ENCODE results near the gene ATP8B1. TPM values are rescaled to one million over a fixed set of nuclear protein-coding genes. Genes with fewer than 3 reads are reported as not detected.
"Not testable (repeated sequence)": the region's sequence is repeated elsewhere in the genome, so short reads cannot be mapped to it uniquely, and the experiment has no call there.

ATP8B1 gene
- total RNA-seq, 4 donors from 2014 or later, result 17.4 to 26.2 (median 23.4) TPM

DNA sequence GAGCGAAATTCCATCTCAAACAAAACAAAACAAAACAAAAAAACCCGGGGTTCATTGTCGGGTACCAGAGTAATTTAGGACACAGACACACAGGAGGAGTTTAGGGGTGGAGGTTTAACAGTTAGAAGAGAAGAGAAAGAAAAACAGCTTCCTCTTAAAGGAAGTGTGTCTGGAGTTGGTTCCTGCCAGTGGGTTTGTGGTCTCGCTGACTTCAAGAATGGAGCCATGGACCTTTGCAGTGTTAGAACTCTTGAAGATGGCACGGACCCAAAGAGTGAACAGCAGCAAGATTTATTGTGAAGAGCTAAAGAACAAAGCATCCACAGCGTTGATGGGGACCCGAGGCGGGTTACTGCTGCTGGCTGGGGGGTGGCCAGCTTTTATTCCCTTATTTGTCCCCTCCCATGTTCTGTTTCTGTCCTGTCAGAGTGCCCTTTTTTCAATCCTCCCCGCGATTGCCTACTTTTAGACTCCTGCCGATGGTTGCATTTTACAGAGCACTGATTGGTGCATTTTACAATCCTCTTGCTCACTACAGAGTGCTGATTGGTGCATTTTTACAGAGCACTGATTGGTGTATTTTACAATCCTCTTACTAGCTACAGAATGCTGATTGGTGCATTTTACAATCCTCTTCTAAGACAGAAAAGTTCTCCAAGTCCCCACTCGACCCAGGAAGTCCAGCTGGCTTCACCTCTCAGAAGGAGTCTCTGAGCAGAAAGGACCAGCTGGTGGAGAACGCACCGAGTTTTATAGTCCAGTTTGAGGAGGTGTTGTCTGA lies 28.7 kb upstream of the ATP8B1 start:
- ATAC-seq, result no peak
- peaks cover 0 to 4% (median 0%) of the 10 kb centered on the region in 3 donors for H3K9me3 ChIP-seq
- H3K4me1 ChIP-seq, result no peaks in the 10 kb centered on the region
- H3K27me3 ChIP-seq, result no peaks in the 10 kb centered on the region
- no peak overlapping the region for H3K27ac ChIP-seq
- H3K4me3 ChIP-seq, result no peak overlapping the region
- no peaks in the 10 kb centered on the region for H3K36me3 ChIP-seq
- WGBS, 2 donors (ENCODE audit: low coverage in 1 of 2), result 91% methylated on average over 11 of the region's 14 CpGs; no CpG with 5 or more reads in 1 of the 2 donors
- TF ChIP-seq, protein P1, sequence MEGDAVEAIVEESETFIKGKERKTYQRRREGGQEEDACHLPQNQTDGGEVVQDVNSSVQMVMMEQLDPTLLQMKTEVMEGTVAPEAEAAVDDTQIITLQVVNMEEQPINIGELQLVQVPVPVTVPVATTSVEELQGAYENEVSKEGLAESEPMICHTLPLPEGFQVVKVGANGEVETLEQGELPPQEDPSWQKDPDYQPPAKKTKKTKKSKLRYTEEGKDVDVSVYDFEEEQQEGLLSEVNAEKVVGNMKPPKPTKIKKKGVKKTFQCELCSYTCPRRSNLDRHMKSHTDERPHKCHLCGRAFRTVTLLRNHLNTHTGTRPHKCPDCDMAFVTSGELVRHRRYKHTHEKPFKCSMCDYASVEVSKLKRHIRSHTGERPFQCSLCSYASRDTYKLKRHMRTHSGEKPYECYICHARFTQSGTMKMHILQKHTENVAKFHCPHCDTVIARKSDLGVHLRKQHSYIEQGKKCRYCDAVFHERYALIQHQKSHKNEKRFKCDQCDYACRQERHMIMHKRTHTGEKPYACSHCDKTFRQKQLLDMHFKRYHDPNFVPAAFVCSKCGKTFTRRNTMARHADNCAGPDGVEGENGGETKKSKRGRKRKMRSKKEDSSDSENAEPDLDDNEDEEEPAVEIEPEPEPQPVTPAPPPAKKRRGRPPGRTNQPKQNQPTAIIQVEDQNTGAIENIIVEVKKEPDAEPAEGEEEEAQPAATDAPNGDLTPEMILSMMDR (IDR thresholded peaks at IDR 0.05), result no peak
- no peak for TF ChIP-seq POLR2AphosphoS5 (IDR thresholded peaks at IDR 0.05)
- no peak for TF ChIP-seq POLR2A (IDR thresholded peaks at IDR 0.05)
- TF ChIP-seq EP300 (IDR thresholded peaks at IDR 0.05), result no peak

DNA sequence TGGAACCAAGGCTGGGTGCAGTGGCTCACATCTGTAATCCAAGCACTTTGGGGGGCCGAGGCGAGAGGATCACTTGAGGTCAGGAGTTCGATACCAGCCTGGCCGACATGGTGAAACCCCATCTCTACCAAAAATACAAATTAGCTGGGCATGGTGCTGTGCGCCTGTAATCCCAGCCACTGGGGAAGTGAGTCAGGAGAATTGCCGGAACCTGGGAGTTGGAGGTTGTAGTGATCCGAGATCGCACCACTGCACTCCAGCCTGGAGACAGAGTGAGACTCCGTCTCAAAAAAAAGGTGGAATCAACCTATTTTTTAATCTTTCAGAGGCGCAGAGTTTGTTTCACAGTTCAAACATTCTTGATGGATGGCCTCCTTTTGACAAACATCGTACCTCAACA lies 24.5 kb upstream of the ATP8B1 start:
- H3K4me1 ChIP-seq, result no peaks in the 10 kb centered on the region
- H3K27me3 ChIP-seq, result no peaks in the 10 kb centered on the region
- WGBS, 2 donors (ENCODE audit: low coverage in 1 of 2), result 77 to 86% methylated on average over 10 to 11 of the region's 11 CpGs
- no peak for ATAC-seq
- no peaks in the 10 kb centered on the region for H3K36me3 ChIP-seq
- H3K9me3 ChIP-seq, result peaks cover 0 to 4% (median 0%) of the 10 kb centered on the region in 3 donors
- H3K27ac ChIP-seq, result no peak overlapping the region
- TF ChIP-seq POLR2AphosphoS5 (IDR thresholded peaks at IDR 0.05), result no peak
- no peak for TF ChIP-seq POLR2A (IDR thresholded peaks at IDR 0.05)
- TF ChIP-seq, protein P1 (IDR thresholded peaks at IDR 0.05), result no peak
- TF ChIP-seq EP300 (IDR thresholded peaks at IDR 0.05), result no peak
- no peak overlapping the region for H3K4me3 ChIP-seq

DNA sequence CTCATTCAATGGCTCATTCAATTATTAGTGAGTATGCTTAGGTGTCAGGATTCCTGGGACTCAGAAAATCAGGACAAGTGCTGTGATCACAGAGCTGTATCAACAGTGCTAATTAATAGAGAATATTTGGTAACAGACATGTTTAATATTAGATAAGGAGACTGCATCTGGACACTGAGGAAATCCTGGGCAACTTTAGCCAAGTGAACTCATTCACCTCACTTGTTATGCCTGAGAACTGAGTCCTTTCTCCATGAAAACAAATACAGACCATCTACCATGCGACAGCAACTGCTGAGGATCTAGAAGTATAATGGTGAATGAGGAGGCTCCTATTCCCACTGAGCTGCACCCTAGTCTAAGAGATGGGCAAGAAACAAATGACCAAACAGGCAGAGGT lies 23.1 kb upstream of the ATP8B1 start:
- WGBS, 2 donors (ENCODE audit: low coverage in 1 of 2), result 67% methylated on average over 1 of the region's 1 CpG; no CpG with 5 or more reads in 1 of the 2 donors
- no peaks in the 10 kb centered on the region for H3K36me3 ChIP-seq

DNA sequence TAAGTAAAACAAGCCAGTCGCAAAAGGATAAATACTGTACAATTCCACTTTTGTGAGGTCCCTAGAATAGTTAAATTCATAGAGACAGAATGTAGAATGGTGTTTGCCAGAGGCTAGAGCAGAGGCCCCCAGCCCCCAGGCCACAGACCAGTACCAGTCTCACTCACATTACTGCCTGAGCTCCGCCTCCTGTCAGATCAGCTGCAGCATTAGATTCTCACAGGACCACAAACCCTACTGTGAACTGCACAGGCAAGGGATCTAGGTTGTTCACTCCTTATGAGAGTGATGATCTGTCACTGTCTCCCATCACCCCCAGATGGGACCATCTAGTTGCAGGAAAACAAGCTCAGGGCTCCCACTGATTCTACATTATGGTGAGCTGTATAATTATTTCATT lies 17.5 kb upstream of the ATP8B1 start:
- Histone ChIP-seq H3K4me1 (peaks cover 0 to 20% (median 5%) of the 10 kb centered on the region in 3 donors), H3K27ac (peak overlapping the region in 3 of 4 donors; percentile 58 to 76 (median 65))
- H3K27me3 ChIP-seq, ATAC-seq, H3K36me3 ChIP-seq, H3K4me3 ChIP-seq, H3K9me3 ChIP-seq: not testable (repeated sequence)
- WGBS, 2 donors (ENCODE audit: low coverage in 1 of 2), result 56 to 71% methylated on average over 1 of the region's 2 CpGs

More for the DNA sequence above, 23.1 kb upstream of the ATP8B1 start:
- no peaks in the 10 kb centered on the region for H3K27me3 ChIP-seq
- no peak for TF ChIP-seq EP300 (IDR thresholded peaks at IDR 0.05)
- TF ChIP-seq POLR2A (IDR thresholded peaks at IDR 0.05), result no peak
- no peak for TF ChIP-seq POLR2AphosphoS5 (IDR thresholded peaks at IDR 0.05)
- TF ChIP-seq, protein P1 (IDR thresholded peaks at IDR 0.05), result no peak
- H3K27ac ChIP-seq, result no peak overlapping the region
- no peak overlapping the region for H3K4me3 ChIP-seq
- no peaks in the 10 kb centered on the region for H3K9me3 ChIP-seq
- ATAC-seq, result no peak
- no peaks in the 10 kb centered on the region for H3K4me1 ChIP-seq

DNA sequence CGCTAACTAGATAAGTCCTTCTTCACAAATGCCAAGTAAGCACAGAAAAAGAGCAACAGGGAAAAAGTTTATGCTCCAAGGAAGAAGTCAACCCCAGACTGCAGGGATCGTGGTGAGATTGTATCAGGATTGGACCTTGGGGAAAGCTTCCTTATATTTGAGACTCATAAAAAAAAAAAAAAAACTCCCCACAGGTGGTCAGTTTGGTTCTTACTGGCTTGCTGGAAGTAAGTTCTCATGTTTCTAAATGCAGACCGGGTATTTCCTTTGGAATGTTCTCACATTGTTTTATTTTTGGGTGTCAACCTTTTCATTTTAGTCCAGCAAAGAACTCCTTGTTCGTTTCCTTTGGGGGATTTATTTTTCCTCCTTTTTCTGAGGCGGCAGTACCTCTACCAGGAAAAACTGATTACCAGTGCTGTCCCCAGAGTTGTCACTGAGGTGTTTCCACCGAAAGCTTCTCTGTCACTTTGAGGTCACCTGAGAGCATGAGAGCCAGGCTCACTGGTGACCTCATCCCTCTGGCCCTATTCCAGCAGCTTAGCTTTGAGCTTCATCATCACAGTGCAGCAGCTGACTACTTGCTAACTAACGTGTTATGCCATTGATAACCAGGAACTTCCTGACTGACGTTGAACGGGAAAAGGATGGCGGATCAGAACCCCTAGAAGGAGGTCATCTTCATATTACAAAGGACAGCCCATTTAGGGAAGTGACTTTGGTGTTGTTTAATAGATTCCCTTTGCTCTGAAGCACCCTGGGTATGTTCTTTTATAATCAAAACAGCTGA lies 16.8 kb upstream of the ATP8B1 start:
- no peaks in the 10 kb centered on the region for H3K36me3 ChIP-seq
- H3K9me3 ChIP-seq, result no peaks in the 10 kb centered on the region
- H3K27me3 ChIP-seq, result no peaks in the 10 kb centered on the region
- H3K27ac ChIP-seq, result peak overlapping the region in 3 of 4 donors; percentile 58 to 76 (median 65)
- no peak overlapping the region for H3K4me3 ChIP-seq
- ATAC-seq, result peak; percentile 81
- TF ChIP-seq POLR2AphosphoS5 (IDR thresholded peaks at IDR 0.05) (peak; percentile 59), POLR2A (IDR thresholded peaks at IDR 0.05) (no peak)
- 15 to 18% methylated on average over 6 to 10 of the region's 10 CpGs for WGBS, 2 donors (ENCODE audit: low coverage in 1 of 2)
- H3K4me1 ChIP-seq, result peaks cover 0 to 20% (median 5%) of the 10 kb centered on the region in 3 donors
